D721Med (cell line): ENCODE measurements around the gene RSBN1.

Experiments
- DNase-seq: peaks from one replicate; pipeline ENCODE4 v3.0.0; 2011; ENCODE audit warnings: low spot score; ENCODE audit not compliant: insufficient read length
- FAIRE-seq: peaks from 2 replicates; lab custom pipeline; 2011; peaks lifted over from hg19 to GRCh38; lab: Jason Lieb, UNC
- CTCF ChIP-seq: IDR thresholded peaks from 2 replicates; pipeline ENCODE4 v1.5.1; 2012; ENCODE audit warnings: mild to moderate bottlenecking, control low read depth; ENCODE audit not compliant: insufficient read depth; ENCODE audit errors: missing control alignments

RSBN1 gene

GRCh38 chr1:113804421-113805255 lies 7.6 kb downstream of the RSBN1 start:
- no peak for FAIRE-seq
- DNase-seq, result no peak

GRCh38 chr1:113802367-113803007 lies 9.8 kb downstream of the RSBN1 start:
- no peak for DNase-seq
- no peak for FAIRE-seq

More at GRCh38 chr1:113804421-113805255, 7.6 kb downstream of the RSBN1 start:
- TF ChIP-seq CTCF, result no peak

GRCh38 chr1:113800487-113800886 lies 11.8 kb downstream of the RSBN1 start:
- FAIRE-seq (no peak), DNase-seq (no peak)
- TF ChIP-seq CTCF, result no peak

More at GRCh38 chr1:113802367-113803007, 9.8 kb downstream of the RSBN1 start:
- TF ChIP-seq CTCF, result no peak

- no peak for FAIRE-seq
- no peak for TF ChIP-seq CTCF
- DNase-seq, result no peak
These were observed 14.8 kb downstream of the RSBN1 start for GRCh38 chr1:113797472-113797871.

GRCh38 chr1:113793878-113794834 lies 18.1 kb downstream of the RSBN1 start:
- FAIRE-seq (no peak), DNase-seq (no peak)
- TF ChIP-seq CTCF, result no peak

GRCh38 chr1:113792986-113793385 lies 19.3 kb downstream of the RSBN1 start:
- FAIRE-seq (no peak), DNase-seq (no peak)
- no peak for TF ChIP-seq CTCF
